Measurements from ENCODE around the gene ASCL5. TPM values are rescaled to one million over a fixed set of nuclear protein-coding genes. Genes with fewer than 3 reads are reported as not detected.

The ASCL5 gene
- total and polyA plus RNA-seq, 2 experiments from 2014 or later, result not detected

- DNase-seq (ENCODE audit: low spot score), result no peak
- H3K27me3 ChIP-seq, result no peaks in the 10 kb centered on the region
- 71% methylated on average over 5 of the region's 5 CpGs for WGBS (ENCODE audit: low lambda C conversion rate, missing lambda C conversion rate)
Observed at GRCh38 chr1:201074018-201074417, 53.0 kb downstream of the ASCL5 start.

DNA sequence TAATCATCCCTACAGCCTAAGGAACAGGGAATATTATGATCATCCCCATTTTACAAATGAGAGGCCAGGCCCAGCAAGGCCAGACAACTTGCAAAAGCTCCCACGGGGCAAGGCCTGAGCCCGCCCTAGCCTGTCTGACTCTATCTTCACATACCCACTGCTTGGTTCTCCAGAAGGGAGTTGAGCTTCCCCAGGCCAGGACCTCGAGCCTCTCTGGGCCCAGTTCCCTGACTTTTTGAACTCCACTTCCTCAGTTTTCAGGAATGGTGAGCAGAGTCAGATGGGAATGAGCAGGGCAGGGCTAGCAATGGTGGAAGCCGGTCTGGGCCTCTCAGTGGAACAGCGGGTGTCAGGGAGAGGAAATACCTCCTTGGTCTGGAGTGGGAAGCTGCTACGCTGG is 54.1 kb downstream of the ASCL5 start:
- H3K36me3 ChIP-seq (replicated peaks; ENCODE audit: insufficient read depth, low read depth), result no peaks in the 10 kb centered on the region
- no peaks in the 10 kb centered on the region for H4K20me1 ChIP-seq (ENCODE audit: insufficient read depth, poor library complexity, severe bottlenecking)
- TF ChIP-seq, protein P1, sequence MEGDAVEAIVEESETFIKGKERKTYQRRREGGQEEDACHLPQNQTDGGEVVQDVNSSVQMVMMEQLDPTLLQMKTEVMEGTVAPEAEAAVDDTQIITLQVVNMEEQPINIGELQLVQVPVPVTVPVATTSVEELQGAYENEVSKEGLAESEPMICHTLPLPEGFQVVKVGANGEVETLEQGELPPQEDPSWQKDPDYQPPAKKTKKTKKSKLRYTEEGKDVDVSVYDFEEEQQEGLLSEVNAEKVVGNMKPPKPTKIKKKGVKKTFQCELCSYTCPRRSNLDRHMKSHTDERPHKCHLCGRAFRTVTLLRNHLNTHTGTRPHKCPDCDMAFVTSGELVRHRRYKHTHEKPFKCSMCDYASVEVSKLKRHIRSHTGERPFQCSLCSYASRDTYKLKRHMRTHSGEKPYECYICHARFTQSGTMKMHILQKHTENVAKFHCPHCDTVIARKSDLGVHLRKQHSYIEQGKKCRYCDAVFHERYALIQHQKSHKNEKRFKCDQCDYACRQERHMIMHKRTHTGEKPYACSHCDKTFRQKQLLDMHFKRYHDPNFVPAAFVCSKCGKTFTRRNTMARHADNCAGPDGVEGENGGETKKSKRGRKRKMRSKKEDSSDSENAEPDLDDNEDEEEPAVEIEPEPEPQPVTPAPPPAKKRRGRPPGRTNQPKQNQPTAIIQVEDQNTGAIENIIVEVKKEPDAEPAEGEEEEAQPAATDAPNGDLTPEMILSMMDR (IDR thresholded peaks at IDR 0.05; ENCODE audit: poor library complexity), result no peak
- TF ChIP-seq EZH2 (IDR thresholded peaks at IDR 0.05; ENCODE audit: borderline replicate concordance) (no peak), EZH2phosphoT487 (IDR thresholded peaks at IDR 0.05; ENCODE audit: low read depth, severe bottlenecking, unreplicated experiment) (no peak)
- H3K4me2 ChIP-seq, result no peak overlapping the region
- H3K27me3 ChIP-seq, result no peaks in the 10 kb centered on the region
- H3K9me2 ChIP-seq (replicated peaks; ENCODE audit: insufficient read depth), result no peaks in the 10 kb centered on the region
- no peaks in the 10 kb centered on the region for H3K4me1 ChIP-seq (ENCODE audit: insufficient read depth)
- no peak for DNase-seq (ENCODE audit: low spot score)
- H2AFZ ChIP-seq, result no peak overlapping the region
- no peak overlapping the region for H3K4me3 ChIP-seq
- 79% methylated on average over 6 of the region's 6 CpGs for WGBS (ENCODE audit: low lambda C conversion rate, missing lambda C conversion rate)
- no peaks in the 10 kb centered on the region for H3K79me2 ChIP-seq
- H3K27ac ChIP-seq, result no peak overlapping the region
- H3K9me3 ChIP-seq (ENCODE audit: low read depth), result no peaks in the 10 kb centered on the region

More at GRCh38 chr1:201074018-201074417, 53.0 kb downstream of the ASCL5 start:
- H3K4me2 ChIP-seq, result no peak overlapping the region
- H3K4me1 ChIP-seq (ENCODE audit: insufficient read depth), result no peaks in the 10 kb centered on the region
- H3K36me3 ChIP-seq (replicated peaks; ENCODE audit: insufficient read depth, low read depth), result no peaks in the 10 kb centered on the region
- no peak overlapping the region for H3K4me3 ChIP-seq
- no peaks in the 10 kb centered on the region for H3K9me2 ChIP-seq (replicated peaks; ENCODE audit: insufficient read depth)
- no peaks in the 10 kb centered on the region for H3K9me3 ChIP-seq (ENCODE audit: low read depth)
- no peak overlapping the region for H2AFZ ChIP-seq
- H3K79me2 ChIP-seq, result no peaks in the 10 kb centered on the region
- TF ChIP-seq, protein P1 (IDR thresholded peaks at IDR 0.05; ENCODE audit: poor library complexity), result no peak
- no peak for TF ChIP-seq EZH2phosphoT487 (IDR thresholded peaks at IDR 0.05; ENCODE audit: low read depth, severe bottlenecking, unreplicated experiment)
- TF ChIP-seq EZH2 (IDR thresholded peaks at IDR 0.05; ENCODE audit: borderline replicate concordance), result no peak
- H4K20me1 ChIP-seq (ENCODE audit: insufficient read depth, poor library complexity, severe bottlenecking), result no peaks in the 10 kb centered on the region
- H3K27ac ChIP-seq, result no peak overlapping the region

DNA sequence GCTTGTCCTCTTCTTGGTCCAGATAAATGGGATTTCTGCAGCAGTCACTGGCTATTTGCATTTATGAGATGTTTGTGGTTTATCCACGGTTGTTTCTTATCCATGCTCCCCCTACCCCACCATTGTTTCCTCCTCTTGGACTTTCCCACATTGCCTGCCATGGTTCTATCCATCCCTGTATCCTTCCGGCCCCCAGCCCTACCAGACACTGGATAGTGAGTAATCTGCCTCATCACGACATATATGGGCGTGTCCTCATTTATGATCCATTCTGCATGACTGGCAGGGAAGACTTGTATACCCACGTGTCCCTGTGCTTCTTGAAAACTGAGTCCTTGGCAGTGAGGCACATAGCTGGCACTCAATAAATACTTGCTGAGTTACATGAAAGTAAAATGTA is 54.8 kb downstream of the ASCL5 start:
- Histone ChIP-seq H3K9me2 (replicated peaks; ENCODE audit: insufficient read depth) (no peaks in the 10 kb centered on the region), H3K27me3 (no peaks in the 10 kb centered on the region), H3K27ac (no peak overlapping the region), H3K4me3 (no peak overlapping the region), H3K9me3 (ENCODE audit: low read depth) (no peaks in the 10 kb centered on the region), H2AFZ (no peak overlapping the region), H3K4me1 (ENCODE audit: insufficient read depth) (no peaks in the 10 kb centered on the region), H3K4me2 (no peak overlapping the region), H3K79me2 (no peaks in the 10 kb centered on the region), H4K20me1 (ENCODE audit: insufficient read depth, poor library complexity, severe bottlenecking) (no peaks in the 10 kb centered on the region), H3K36me3 (replicated peaks; ENCODE audit: insufficient read depth, low read depth) (no peaks in the 10 kb centered on the region)
- DNase-seq (ENCODE audit: low spot score), result no peak
- WGBS (ENCODE audit: low lambda C conversion rate, missing lambda C conversion rate), result 71% methylated on average over 5 of the region's 5 CpGs
- TF ChIP-seq EZH2 (IDR thresholded peaks at IDR 0.05; ENCODE audit: borderline replicate concordance), result no peak
- TF ChIP-seq EZH2phosphoT487 (IDR thresholded peaks at IDR 0.05; ENCODE audit: low read depth, severe bottlenecking, unreplicated experiment), result no peak
- TF ChIP-seq, protein P1 (IDR thresholded peaks at IDR 0.05; ENCODE audit: poor library complexity), result no peak

DNA sequence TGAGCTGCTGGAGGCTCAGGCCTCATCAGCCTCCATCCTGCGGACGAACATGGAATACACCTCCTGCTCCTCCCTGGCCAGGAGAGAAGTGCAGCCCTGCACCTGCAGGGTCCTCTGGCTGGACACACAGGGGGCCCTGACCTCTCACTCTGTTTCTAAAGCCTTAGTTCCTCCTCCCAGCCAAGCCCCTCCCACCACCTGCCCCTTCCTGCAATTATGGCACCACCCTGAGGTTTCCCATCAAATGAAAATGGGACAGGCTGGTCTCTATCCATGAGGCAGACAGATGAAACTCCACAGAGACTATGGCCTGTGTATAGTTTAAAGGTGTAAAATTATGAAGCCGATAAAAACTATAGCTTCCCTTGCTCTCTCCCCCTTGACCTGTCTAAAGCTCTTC is 57.3 kb downstream of the ASCL5 start:
- Histone ChIP-seq H4K20me1 (ENCODE audit: insufficient read depth, poor library complexity, severe bottlenecking) (no peaks in the 10 kb centered on the region), H3K27ac (no peak overlapping the region), H3K9me2 (replicated peaks; ENCODE audit: insufficient read depth) (no peaks in the 10 kb centered on the region), H3K79me2 (no peaks in the 10 kb centered on the region), H3K4me2 (no peak overlapping the region), H3K4me1 (ENCODE audit: insufficient read depth) (no peaks in the 10 kb centered on the region), H3K4me3 (no peak overlapping the region), H3K36me3 (replicated peaks; ENCODE audit: insufficient read depth, low read depth) (no peaks in the 10 kb centered on the region), H2AFZ (no peak overlapping the region), H3K9me3 (ENCODE audit: low read depth) (no peaks in the 10 kb centered on the region), H3K27me3 (peaks cover 6% of the 10 kb centered on the region)
- DNase-seq (ENCODE audit: low spot score), result no peak
- WGBS (ENCODE audit: low lambda C conversion rate, missing lambda C conversion rate), result 96% methylated on average over 3 of the region's 3 CpGs
- TF ChIP-seq, protein P1 (IDR thresholded peaks at IDR 0.05; ENCODE audit: poor library complexity), result no peak
- no peak for TF ChIP-seq EZH2 (IDR thresholded peaks at IDR 0.05; ENCODE audit: borderline replicate concordance)
- TF ChIP-seq EZH2phosphoT487 (IDR thresholded peaks at IDR 0.05; ENCODE audit: low read depth, severe bottlenecking, unreplicated experiment), result no peak
